Activated CD4-positive, alpha-beta T cell treated with anti-CD3 and anti-CD28 coated beads for 24 hours (primary cell): ENCODE results near the gene ISM1.

Source experiments
- DNase-seq, 2 donors: peaks; one replicate each; pipeline ENCODE4 v3.0.0-alpha.2; 2020; ENCODE audit warnings: low read depth in 2 of 2

Gene ISM1

GRCh38 chr20:13220904-13221297, at the start of gene ISM1:
TSS of gene ISM1 (plus strand) at chr20:13221274. CDS start at chr20:13221777, 503 bp downstream.
- peak in 1 of 2 donors; percentile 22 for DNase-seq

GRCh38 chr20:13173201-13173600, 47.9 kb upstream of the ISM1 start:
- DNase-seq: no peak

- DNase-seq: no peak
Measured at GRCh38 chr20:13174402-13174801, 46.7 kb upstream of the ISM1 start.

GRCh38 chr20:13180986-13181889, 39.8 kb upstream of the ISM1 start:
- no peak for DNase-seq

GRCh38 chr20:13183005-13183404, 38.1 kb upstream of the ISM1 start:
- DNase-seq: no peak

- DNase-seq: no peak
Measured at GRCh38 chr20:13186043-13186774, 34.9 kb upstream of the ISM1 start.

GRCh38 chr20:13187899-13188298, 33.2 kb upstream of the ISM1 start:
- no peak for DNase-seq

GRCh38 chr20:13199279-13199678, 21.8 kb upstream of the ISM1 start:
- DNase-seq: no peak

GRCh38 chr20:13200767-13201500, 20.1 kb upstream of the ISM1 start:
- DNase-seq: no peak

- DNase-seq: no peak
Measured at GRCh38 chr20:13202565-13202964, 18.5 kb upstream of the ISM1 start.

GRCh38 chr20:13205425-13205824, 15.6 kb upstream of the ISM1 start:
- DNase-seq: no peak

GRCh38 chr20:13205848-13206434, 15.1 kb upstream of the ISM1 start:
- no peak for DNase-seq

GRCh38 chr20:13207016-13207415, 14.1 kb upstream of the ISM1 start:
- DNase-seq: no peak

GRCh38 chr20:13211956-13212618, 9.0 kb upstream of the ISM1 start:
- no peak for DNase-seq

- DNase-seq: no peak
Measured at GRCh38 chr20:13212750-13213149, 8.3 kb upstream of the ISM1 start.

GRCh38 chr20:13213335-13213734, 7.7 kb upstream of the ISM1 start:
- no peak for DNase-seq

- no peak for DNase-seq
Measured at GRCh38 chr20:13216533-13216932, 4.5 kb upstream of the ISM1 start.

- DNase-seq: no peak
Measured at GRCh38 chr20:13219327-13220193, 1.5 kb upstream of the ISM1 start.

GRCh38 chr20:13220194-13220903, 725 bp upstream of the ISM1 start:
- peak in 1 of 2 donors; percentile 16 for DNase-seq

- DNase-seq: no peak
Measured at GRCh38 chr20:13221313-13221672, 219 bp downstream of the ISM1 start.
